H1 (cell line): ENCODE results near the gene CTSS. TPM values are rescaled to one million over a fixed set of nuclear protein-coding genes. Genes with fewer than 3 reads are reported as not detected.

Source experiments
- SP1 ChIP-seq: IDR thresholded peaks from 2 replicates; pipeline ENCODE4 v1.6.1; 2011; ENCODE audit warnings: low read depth, low read length
- TAF7 ChIP-seq: optimal IDR thresholded peaks from 2 replicates; pipeline ENCODE3; 2011; ENCODE audit warnings: low read depth, mild to moderate bottlenecking, inconsistent platforms, low read length, moderate library complexity, borderline replicate concordance
- polyA plus RNA-seq, 7 experiments: library from polyadenylated mRNA; depleted of rRNA in 3 of 7; stranded (reverse) in 5 of 7; unstranded in 2 of 7; fragments of >200 nt in 5 of 7; fragments of 200-250 nt in 2 of 7; gene quantifications; 1 replicate in 5 of 7; 2 replicates in 1 of 7; 4 replicates in 1 of 7; pipeline versions ENCODE4 v1.2.1 to v1.2.3, GENCODE V29; 2011 to 2013; ENCODE audit warnings: missing spikeins in 2 of 7, mixed read lengths in 2 of 7
- total RNA-seq: library from RNA; stranded (reverse); fragmentation: NEBNext Ultra II Directional; extraction: Animal tissue kit (Norgen Biotek cat#: 25700); gene quantifications from 2 replicates; pipeline ENCODE4 v1.2.1, GENCODE V29; 2021
- TF ChIP-seq, protein P1 (sequence below): IDR thresholded peaks from 2 replicates; pipeline ENCODE4 v1.6.1; 2011; ENCODE audit warnings: low read length, improper control_type of control experiment

The CTSS gene
- total and polyA plus RNA-seq, 2 of the 8 experiments (the other 6 are each of a cell fraction or from before 2014, with no cell fraction given) = not detected

DNA sequence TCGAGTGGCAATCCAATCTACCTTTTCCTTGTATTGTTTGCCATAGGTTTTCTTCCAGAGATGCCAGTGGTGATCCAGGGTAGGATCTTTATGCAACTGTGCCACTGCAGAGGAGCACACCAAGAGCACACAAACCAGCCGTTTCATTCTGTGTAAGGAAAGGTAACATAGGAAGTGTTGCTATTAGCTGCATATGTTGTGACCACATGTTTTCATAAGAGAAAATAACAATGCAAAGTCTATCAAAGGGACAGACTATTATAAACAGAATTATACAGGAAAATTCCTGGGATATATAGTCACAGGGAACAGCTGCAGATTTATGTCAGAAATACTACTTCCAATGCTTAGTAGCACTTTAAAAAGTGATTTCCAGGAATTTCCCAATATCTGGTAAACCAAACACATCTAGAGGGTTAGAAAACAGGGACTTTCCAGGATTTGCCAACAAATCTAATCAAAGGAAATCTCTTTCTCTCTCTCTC lies 919 bp downstream of the CTSS start (continued):
- TF ChIP-seq, protein P1, sequence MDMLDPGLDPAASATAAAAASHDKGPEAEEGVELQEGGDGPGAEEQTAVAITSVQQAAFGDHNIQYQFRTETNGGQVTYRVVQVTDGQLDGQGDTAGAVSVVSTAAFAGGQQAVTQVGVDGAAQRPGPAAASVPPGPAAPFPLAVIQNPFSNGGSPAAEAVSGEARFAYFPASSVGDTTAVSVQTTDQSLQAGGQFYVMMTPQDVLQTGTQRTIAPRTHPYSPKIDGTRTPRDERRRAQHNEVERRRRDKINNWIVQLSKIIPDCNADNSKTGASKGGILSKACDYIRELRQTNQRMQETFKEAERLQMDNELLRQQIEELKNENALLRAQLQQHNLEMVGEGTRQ = no peak
- TF ChIP-seq SP1 = no peak
- TF ChIP-seq TAF7 = no peak
